Activated CD4-positive, alpha-beta memory T cell treated with anti-CD3 and anti-CD28 coated beads, Interleukin-2, amount 10 ng/mL, durations not matched to agents 7 days and 5 days (primary cell): Measurements from ENCODE around the gene NEK8. TPM values are rescaled to one million over a fixed set of nuclear protein-coding genes. Genes with fewer than 3 reads are reported as not detected.
A peak's percentile ranks its signal among the peaks of the same experiment; 100 is the strongest.

Experiments
- CTCF ChIA-PET: fragments of 350-600 bp; sonication (Branson Sonifier 250); formaldehyde crosslinking; loops from one replicate; lab custom pipeline; 2021; ENCODE audit warnings: antibody characterized with exemption, inconsistent platforms; lab: Charles Lee
- POLR2A ChIA-PET: fragments of 350-600 bp; sonication (Branson Sonifier 250); formaldehyde crosslinking; loops from one replicate; lab custom pipeline; 2021; ENCODE audit warnings: antibody characterized with exemption; lab: Charles Lee
- DNase-seq: peaks from one replicate; pipeline ENCODE4 v3.0.0-alpha.2; 2020
- H3K27ac Mint-ChIP-seq: one replicate; pipeline ENCODE4 v1.8.0; 2021; ENCODE audit warnings: mild to moderate bottlenecking, mixed read lengths
- H3K27me3 Mint-ChIP-seq: one replicate; pipeline ENCODE4 v1.8.0; 2021; ENCODE audit warnings: mixed read lengths
- H3K36me3 Mint-ChIP-seq: one replicate; pipeline ENCODE4 v1.8.0; 2021; ENCODE audit warnings: low read depth, mixed read lengths
- H3K4me1 Mint-ChIP-seq: one replicate; pipeline ENCODE4 v1.8.0; 2021; ENCODE audit warnings: mixed read lengths
- H3K4me3 Mint-ChIP-seq: one replicate; pipeline ENCODE4 v1.8.0; 2021; ENCODE audit warnings: mild to moderate bottlenecking, mixed read lengths
- H3K9me3 Mint-ChIP-seq: one replicate; pipeline ENCODE4 v1.8.0; 2021; ENCODE audit warnings: mixed read lengths
- total RNA-seq, 2 experiments: library from RNA; stranded (reverse); gene quantifications; one replicate each; pipeline ENCODE4 v1.2.3, GENCODE V29; 2021

The NEK8 gene
- total RNA-seq, 2 experiments from 2014 or later = 2.5 to 3.5 TPM

GRCh38 chr17:28750178-28751047 lies 21.8 kb downstream of the NEK8 start:
- ChIA-PET POLR2A (interaction anchor here (0.7 to 16.8 kb wide), 5 partner anchors 24 to 202 kb away, joined by 3 to 426 read pairs (median 3); partner anchors contain the start of genes FAM222B, NEK8, RPL23A and TLCD1), CTCF (interaction anchor here (0.5 to 17.2 kb wide), 23 partner anchors 8 to 202 kb away, joined by 3 to 458 read pairs (median 3); partner anchors contain the start of genes BLTP2, NEK8, PHF12 and PIGS)
- H3K4me1 Mint-ChIP-seq = peaks cover 35% of the 10 kb centered on the region
- H3K4me3 Mint-ChIP-seq = no peak overlapping the region
- peaks cover 29% of the 10 kb centered on the region for H3K36me3 Mint-ChIP-seq
- no peaks in the 10 kb centered on the region for H3K27me3 Mint-ChIP-seq
- H3K27ac Mint-ChIP-seq = no peak overlapping the region
- no peaks in the 10 kb centered on the region for H3K9me3 Mint-ChIP-seq
- DNase-seq = peak; percentile 91

GRCh38 chr17:28751600-28752366 lies 23.2 kb downstream of the NEK8 start:
- H3K9me3 Mint-ChIP-seq = no peaks in the 10 kb centered on the region
- peaks cover 32% of the 10 kb centered on the region for H3K36me3 Mint-ChIP-seq
- no peak overlapping the region for H3K4me3 Mint-ChIP-seq
- no peak overlapping the region for H3K27ac Mint-ChIP-seq
- ChIA-PET POLR2A (interaction anchor here (16.8 kb wide), 1 partner anchor 25 kb away, joined by 426 read pairs; the partner anchor contains the start of genes NEK8, RPL23A and TLCD1), CTCF (interaction anchor here (1.0 to 17.2 kb wide), 11 partner anchors 11 to 199 kb away, joined by 3 to 458 read pairs (median 4); partner anchors contain the start of genes NEK8, PHF12, RPL23A and TLCD1)
- H3K4me1 Mint-ChIP-seq = peaks cover 22% of the 10 kb centered on the region
- no peak for DNase-seq
- no peaks in the 10 kb centered on the region for H3K27me3 Mint-ChIP-seq

GRCh38 chr17:28755486-28755885 lies 26.9 kb downstream of the NEK8 start:
- H3K4me1 Mint-ChIP-seq = peaks cover 4% of the 10 kb centered on the region
- POLR2A ChIA-PET = no interaction called here
- CTCF ChIA-PET = interaction anchor here (1.0 to 17.2 kb wide), 4 partner anchors 8 to 198 kb away, joined by 3 to 458 read pairs (median 46); partner anchors contain the start of genes NEK8 and TLCD1

DNA sequence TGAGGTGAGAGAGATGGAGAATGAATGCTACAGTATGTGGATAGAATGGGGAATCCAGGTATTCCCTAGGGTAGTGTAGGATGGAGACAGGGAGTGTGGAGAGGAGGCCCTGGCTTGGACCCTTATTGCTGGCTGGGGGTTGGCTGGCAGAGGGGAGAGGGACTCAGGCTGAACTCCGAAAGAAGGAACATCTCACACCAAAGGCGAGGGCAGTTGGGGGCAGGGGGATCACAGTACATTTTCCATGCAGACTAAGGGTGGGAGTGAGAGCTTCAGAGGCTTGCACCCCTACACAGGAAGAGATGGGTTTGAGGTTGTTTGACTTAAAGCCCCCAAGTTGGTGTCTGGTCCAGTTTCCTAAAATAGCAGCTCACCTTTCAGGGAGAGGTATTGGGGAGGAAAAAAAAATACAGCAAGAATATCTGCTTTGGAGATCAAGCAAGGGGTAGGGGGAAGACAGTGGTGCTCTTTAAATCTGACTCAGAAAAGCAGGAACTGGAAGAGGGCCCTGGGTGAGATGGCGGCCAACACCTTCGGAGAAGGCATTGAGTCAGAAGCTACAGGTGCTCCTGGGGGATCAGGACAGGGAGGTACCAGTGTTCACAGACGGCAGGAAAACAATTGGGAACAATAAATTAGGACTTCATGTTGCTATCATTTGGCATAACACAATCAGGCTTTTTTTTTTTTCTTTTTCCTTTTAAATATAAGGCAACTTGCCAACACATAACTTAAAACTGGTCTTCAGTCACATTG lies 27.6 kb downstream of the NEK8 start:
- no peaks in the 10 kb centered on the region for H3K27me3 Mint-ChIP-seq
- CTCF ChIA-PET = interaction anchor here (1.1 kb wide), 1 partner anchor 9 kb away, joined by 4 read pairs; no protein-coding TSS in a partner anchor
- H3K4me1 Mint-ChIP-seq = peaks cover 5% of the 10 kb centered on the region
- no peaks in the 10 kb centered on the region for H3K9me3 Mint-ChIP-seq
- no peak overlapping the region for H3K27ac Mint-ChIP-seq
- POLR2A ChIA-PET = interaction anchor here (1.0 kb wide), 1 partner anchor 11 kb away, joined by 3 read pairs; no protein-coding TSS in a partner anchor
- no peak for DNase-seq
- no peak overlapping the region for H3K4me3 Mint-ChIP-seq
- peaks cover 32% of the 10 kb centered on the region for H3K36me3 Mint-ChIP-seq

More at GRCh38 chr17:28755486-28755885, 26.9 kb downstream of the NEK8 start:
- no peak overlapping the region for H3K27ac Mint-ChIP-seq
- no peaks in the 10 kb centered on the region for H3K9me3 Mint-ChIP-seq
- H3K27me3 Mint-ChIP-seq = no peaks in the 10 kb centered on the region
- no peak overlapping the region for H3K4me3 Mint-ChIP-seq
- DNase-seq = no peak
- H3K36me3 Mint-ChIP-seq = peaks cover 31% of the 10 kb centered on the region

GRCh38 chr17:28758411-28759121 lies 30.0 kb downstream of the NEK8 start:
- peaks cover 17% of the 10 kb centered on the region for H3K4me1 Mint-ChIP-seq
- H3K9me3 Mint-ChIP-seq = no peaks in the 10 kb centered on the region
- no peak overlapping the region for H3K27ac Mint-ChIP-seq
- CTCF ChIA-PET = no interaction called here
- POLR2A ChIA-PET = interaction anchor here (0.8 kb wide), 1 partner anchor 15 kb away, joined by 3 read pairs; no protein-coding TSS in a partner anchor
- no peaks in the 10 kb centered on the region for H3K27me3 Mint-ChIP-seq
- no peak overlapping the region for H3K4me3 Mint-ChIP-seq
- peaks cover 41% of the 10 kb centered on the region for H3K36me3 Mint-ChIP-seq
- no peak for DNase-seq

- Mint-ChIP-seq H3K4me3 (no peak overlapping the region), H3K4me1 (peaks cover 21% of the 10 kb centered on the region), H3K27me3 (no peaks in the 10 kb centered on the region), H3K36me3 (peaks cover 43% of the 10 kb centered on the region), H3K27ac (no peak overlapping the region), H3K9me3 (no peaks in the 10 kb centered on the region)
- DNase-seq = no peak
- CTCF ChIA-PET = interaction anchor here (6.9 kb wide), 1 partner anchor 32 kb away, joined by 84 read pairs; the partner anchor contains the start of genes NEK8 and TLCD1
- POLR2A ChIA-PET = no interaction called here
Observed at GRCh38 chr17:28759256-28759865, 30.8 kb downstream of the NEK8 start.

DNA sequence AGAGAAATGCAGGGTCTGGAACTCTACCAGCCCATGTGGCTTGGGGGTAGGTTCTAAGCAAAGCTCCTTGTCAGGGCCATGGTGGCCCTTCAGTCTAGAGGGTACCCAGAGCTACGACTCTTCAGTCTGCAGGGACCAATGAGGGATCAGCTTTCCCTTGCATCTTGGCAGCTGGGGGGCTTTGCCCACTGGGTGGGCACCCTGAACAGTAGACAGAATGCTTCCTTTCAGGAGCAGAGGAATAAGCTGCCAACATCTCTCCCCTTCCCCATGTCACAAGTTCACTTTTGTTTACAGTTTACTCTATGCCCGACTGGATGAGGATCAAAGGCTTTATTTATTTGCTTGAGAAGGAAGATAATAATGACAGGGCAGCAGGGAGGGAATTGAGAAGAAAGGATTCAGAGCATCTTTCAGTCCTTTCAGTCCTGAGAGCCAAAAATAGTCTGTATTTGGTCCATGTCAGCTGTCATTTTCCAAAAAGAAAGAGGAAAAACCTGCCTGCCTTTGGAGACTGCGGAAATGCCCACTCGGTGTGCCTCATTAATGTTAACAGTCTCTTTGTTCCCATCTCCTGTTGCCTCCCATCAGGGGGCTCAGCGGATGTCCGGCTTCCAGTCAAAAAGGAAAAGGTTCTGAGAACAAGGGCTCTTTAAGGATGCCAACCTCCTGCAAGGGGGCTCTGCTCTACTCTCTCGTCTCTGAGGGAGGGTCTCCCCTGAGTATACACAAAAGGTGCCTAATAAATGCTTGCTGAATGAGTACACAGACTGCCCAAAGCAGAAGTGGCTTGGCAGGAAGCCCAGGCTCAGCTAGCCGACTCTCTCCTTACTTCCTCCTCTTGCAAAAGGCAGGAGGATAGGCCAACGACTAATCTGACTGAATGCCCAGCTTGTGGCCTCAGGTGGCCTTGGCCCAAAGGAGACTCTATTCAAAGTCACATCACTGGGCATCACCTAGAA lies 32.3 kb downstream of the NEK8 start:
- peaks cover 26% of the 10 kb centered on the region for H3K4me1 Mint-ChIP-seq

DNA sequence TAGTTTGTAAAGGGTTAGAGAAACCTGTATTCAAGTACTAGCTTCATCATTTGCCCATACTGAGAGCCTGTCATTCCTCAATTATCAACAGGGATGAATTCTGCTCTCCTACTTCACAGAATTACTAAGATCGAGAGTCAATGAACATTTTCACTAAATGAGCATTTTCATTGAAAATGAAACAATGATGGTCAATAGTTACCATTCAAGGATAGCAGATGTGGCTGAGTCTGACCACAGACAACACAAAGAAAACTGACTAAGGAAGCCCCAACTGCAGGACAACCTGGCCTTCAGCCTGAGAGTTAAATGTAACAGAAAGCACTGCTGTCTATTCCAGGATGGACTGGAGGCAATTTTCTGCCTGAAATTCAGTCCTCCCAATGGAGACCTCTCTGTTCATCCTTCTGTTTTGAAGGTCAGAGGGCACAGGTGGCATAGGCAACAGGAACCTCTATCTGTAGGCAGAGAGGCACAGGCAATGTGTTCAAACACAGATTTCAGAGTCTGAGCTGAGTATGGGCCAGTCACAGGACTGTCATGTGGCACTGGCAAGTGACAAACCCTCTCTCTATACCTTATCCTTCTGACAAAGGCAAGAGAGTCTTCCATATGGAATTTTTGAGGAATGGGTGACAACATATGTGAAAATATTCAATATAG lies 34.7 kb downstream of the NEK8 start:
- Mint-ChIP-seq H3K4me3 (no peak overlapping the region), H3K27me3 (no peaks in the 10 kb centered on the region), H3K4me1 (peaks cover 28% of the 10 kb centered on the region), H3K36me3 (peaks cover 38% of the 10 kb centered on the region), H3K27ac (no peak overlapping the region), H3K9me3 (no peaks in the 10 kb centered on the region)
- ChIA-PET POLR2A (interaction anchor here (0.7 to 2.3 kb wide), 18 partner anchors 9 to 188 kb away, joined by 3 to 22 read pairs (median 4); partner anchors contain the start of genes ERAL1, FAM222B, FLOT2 and NEK8), CTCF (interaction anchor here (0.6 to 6.9 kb wide), 51 partner anchors 11 to 457 kb away, joined by 3 to 88 read pairs (median 5); partner anchors contain the start of genes DHRS13, FAM222B, FLOT2 and NEK8)
- DNase-seq = no peak

More for the DNA sequence above, 32.3 kb downstream of the NEK8 start:
- Mint-ChIP-seq H3K9me3 (no peaks in the 10 kb centered on the region), H3K36me3 (peaks cover 47% of the 10 kb centered on the region), H3K4me3 (no peak overlapping the region), H3K27ac (no peak overlapping the region), H3K27me3 (no peaks in the 10 kb centered on the region)
- CTCF ChIA-PET = interaction anchor here (3.9 to 6.9 kb wide), 4 partner anchors 9 to 141 kb away, joined by 20 to 88 read pairs (median 57); partner anchors contain the start of genes DHRS13, FAM222B, NEK8 and TLCD1
- POLR2A ChIA-PET = interaction anchor here (0.5 to 1.6 kb wide), 4 partner anchors 12 to 268 kb away, joined by 3 to 5 read pairs (median 4); no protein-coding TSS in a partner anchor
- no peak for DNase-seq

GRCh38 chr17:28763804-28764266 lies 35.2 kb downstream of the NEK8 start:
- peaks cover 32% of the 10 kb centered on the region for H3K36me3 Mint-ChIP-seq
- peak; percentile 79 for DNase-seq
- POLR2A ChIA-PET = interaction anchor here (0.7 to 2.3 kb wide), 15 partner anchors 9 to 188 kb away, joined by 3 to 22 read pairs (median 4); partner anchors contain the start of genes ERAL1, FAM222B, FLOT2 and PHF12

More at GRCh38 chr17:28763804-28764266, 35.2 kb downstream of the NEK8 start:
- Mint-ChIP-seq H3K9me3 (no peaks in the 10 kb centered on the region), H3K27me3 (no peaks in the 10 kb centered on the region), H3K4me3 (no peak overlapping the region), H3K27ac (no peak overlapping the region), H3K4me1 (peaks cover 28% of the 10 kb centered on the region)
- CTCF ChIA-PET = interaction anchor here (0.6 to 6.9 kb wide), 47 partner anchors 10 to 456 kb away, joined by 3 to 88 read pairs (median 7); partner anchors contain the start of genes DHRS13, FAM222B, FLOT2 and NEK8
